Sigmoid colon (tissue), 7 donors: ENCODE measurements around the gene ADGRG6. TPM values are rescaled to one million over a fixed set of nuclear protein-coding genes. Genes with fewer than 3 reads are reported as not detected.

Experiments used
- DNase-seq: peaks from one replicate; pipeline ENCODE4 v3.0.0-alpha.2; 2019
- H3K27ac ChIP-seq, 4 donors: fragments of 200-600 bp; sonication (generic); one replicate each; pipeline ENCODE4 v1.5.1; 2016 to 2019; ENCODE audit warnings: mild to moderate bottlenecking in 1 of 4
- H3K27me3 ChIP-seq, 3 donors: fragments of 200-600 bp; sonication (generic); one replicate each; pipeline ENCODE4 v1.5.1; 2019; ENCODE audit warnings: mild to moderate bottlenecking in 1 of 3
- H3K36me3 ChIP-seq, 4 donors: fragments of 200-600 bp; sonication (generic); one replicate each; pipeline ENCODE4 v1.5.1; 2016 to 2019
- H3K4me1 ChIP-seq, 4 donors: fragments of 200-600 bp; sonication (generic); one replicate each; pipeline ENCODE4 v1.5.1; 2017 to 2019
- H3K4me3 ChIP-seq, 4 donors: fragments of 200-600 bp; sonication (generic); one replicate each; pipeline ENCODE4 v1.5.1; 2017 to 2019; ENCODE audit warnings: mild to moderate bottlenecking in 2 of 4, moderate library complexity in 1 of 4
- H3K9me3 ChIP-seq, 4 donors: fragments of 200-600 bp in 3 of 4; sonication (generic) in 3 of 4; one replicate each; pipeline versions ENCODE4 v1.5.1 to v1.6.1; 2013 to 2019
- CTCF ChIP-seq, 4 experiments: fragments of 450-650 bp in 3 of 4; fragments of 200-600 bp in 1 of 4; IDR thresholded peaks; one replicate each; pipeline ENCODE4 v1.5.1; 2016 to 2019; ENCODE audit warnings: antibody characterized with exemption in 4 of 4, mild to moderate bottlenecking in 3 of 4, moderate library complexity in 2 of 4
- EP300 ChIP-seq, 4 donors: sonication (generic); formaldehyde crosslinking; IDR thresholded peaks; one replicate each; pipeline ENCODE4 v1.6.1; 2017; ENCODE audit warnings: antibody characterized with exemption in 4 of 4
- POLR2A ChIP-seq, 2 donors: fragments of 450-650 bp; IDR thresholded peaks; one replicate each; pipeline ENCODE4 v1.6.1; 2016; ENCODE audit warnings: antibody characterized with exemption in 2 of 2, mild to moderate bottlenecking in 2 of 2, moderate library complexity in 2 of 2
- POLR2AphosphoS5 ChIP-seq, 4 donors: sonication (generic); formaldehyde crosslinking; IDR thresholded peaks; one replicate each; pipeline ENCODE4 v1.6.1; 2017; ENCODE audit warnings: antibody characterized with exemption in 4 of 4
- WGBS, 2 donors: extraction: QIAGEN DNeasy Blood & Tissue Kit; methylation state at CpG; one replicate each; pipeline ENCODE4 v1.1.7; 2013; 5-methylcytosine and 5-hydroxymethylcytosine counted together
- intact Hi-C: fragments of 100-400 bp; cut with DNase I; formaldehyde crosslinking; loops from one replicate; pipeline ENCODE4 v1.15.1; 2023
- polyA plus RNA-seq, 3 donors: library from polyadenylated mRNA; stranded (reverse); fragments of 200-250 nt; gene quantifications; one replicate each; pipeline ENCODE4 v1.2.3, GENCODE V29; 2013
- total RNA-seq, 4 donors: library from RNA; depleted of rRNA; stranded (reverse); fragments of >200 nt; gene quantifications; one replicate each; pipeline ENCODE4 v1.1.0, GENCODE V29; 2016
- donor health status: healthy with polysubstance abuse.
- donor health status: Bipolar disorder and iron deficiency.
- donor health status: healthy.

The ADGRG6 gene
- total and polyA plus RNA-seq, 7 donors, result 0.60 to 17.6 (median 12.6) TPM

- DNase-seq, result no peak
- H3K4me3 ChIP-seq, result no peak overlapping the region
- intact Hi-C loops, result no loop called here
- TF ChIP-seq EP300 (IDR thresholded peaks at IDR 0.05) (no peak), CTCF (IDR thresholded peaks at IDR 0.05) (no peak), POLR2A (IDR thresholded peaks at IDR 0.05) (no peak), POLR2AphosphoS5 (IDR thresholded peaks at IDR 0.05) (no peak)
- H3K27ac ChIP-seq, result no peak overlapping the region
- no peaks in the 10 kb centered on the region for H3K36me3 ChIP-seq
- H3K27me3 ChIP-seq, result no peaks in the 10 kb centered on the region
- no peaks in the 10 kb centered on the region for H3K9me3 ChIP-seq
- H3K4me1 ChIP-seq, result no peaks in the 10 kb centered on the region
- 68 to 85% methylated on average over 3 of the region's 3 CpGs for WGBS, 2 donors
Measured at GRCh38 chr6:142260748-142261147, 41.1 kb upstream of the ADGRG6 start.

- Histone ChIP-seq H3K27ac (no peak overlapping the region), H3K9me3 (no peaks in the 10 kb centered on the region), H3K27me3 (no peaks in the 10 kb centered on the region), H3K36me3 (no peaks in the 10 kb centered on the region), H3K4me1 (no peaks in the 10 kb centered on the region), H3K4me3 (no peak overlapping the region)
- no peak for DNase-seq
- TF ChIP-seq CTCF (IDR thresholded peaks at IDR 0.05), result no peak
- no peak for TF ChIP-seq EP300 (IDR thresholded peaks at IDR 0.05)
- no peak for TF ChIP-seq POLR2AphosphoS5 (IDR thresholded peaks at IDR 0.05)
- no peak for TF ChIP-seq POLR2A (IDR thresholded peaks at IDR 0.05)
- intact Hi-C loops, result no loop called here
Measured at GRCh38 chr6:142262231-142262630, 39.6 kb upstream of the ADGRG6 start.

- H3K27me3 ChIP-seq, result no peaks in the 10 kb centered on the region
- WGBS, 2 donors, result 19 to 80% methylated on average over 1 of the region's 1 CpG
- no peak overlapping the region for H3K27ac ChIP-seq
- intact Hi-C loops, result no loop called here
- H3K9me3 ChIP-seq, result no peaks in the 10 kb centered on the region
- H3K4me1 ChIP-seq, result no peaks in the 10 kb centered on the region
- no peak for DNase-seq
- TF ChIP-seq EP300 (IDR thresholded peaks at IDR 0.05), result no peak
- no peak for TF ChIP-seq POLR2AphosphoS5 (IDR thresholded peaks at IDR 0.05)
- TF ChIP-seq CTCF (IDR thresholded peaks at IDR 0.05), result no peak
- no peak for TF ChIP-seq POLR2A (IDR thresholded peaks at IDR 0.05)
- H3K36me3 ChIP-seq, result no peaks in the 10 kb centered on the region
- no peak overlapping the region for H3K4me3 ChIP-seq
Measured at GRCh38 chr6:142265476-142265875, 36.3 kb upstream of the ADGRG6 start.

- H3K27ac ChIP-seq, result no peak overlapping the region
- H3K9me3 ChIP-seq, result no peaks in the 10 kb centered on the region
- intact Hi-C loops, result no loop called here
- 86 to 90% methylated on average over 4 of the region's 4 CpGs for WGBS, 2 donors
- no peak for DNase-seq
- no peaks in the 10 kb centered on the region for H3K27me3 ChIP-seq
- H3K4me3 ChIP-seq, result no peak overlapping the region
- no peaks in the 10 kb centered on the region for H3K36me3 ChIP-seq
- H3K4me1 ChIP-seq, result no peaks in the 10 kb centered on the region
- TF ChIP-seq EP300 (IDR thresholded peaks at IDR 0.05), result no peak
Measured at GRCh38 chr6:142266060-142266459, 35.7 kb upstream of the ADGRG6 start.

GRCh38 chr6:142271476-142271875 lies 30.3 kb upstream of the ADGRG6 start:
- WGBS, 2 donors, result 72 to 90% methylated on average over 1 of the region's 1 CpG
- intact Hi-C loops, result no loop called here
- DNase-seq, result no peak

More at GRCh38 chr6:142271476-142271875, 30.3 kb upstream of the ADGRG6 start:
- no peak for TF ChIP-seq POLR2AphosphoS5 (IDR thresholded peaks at IDR 0.05)
- no peak for TF ChIP-seq POLR2A (IDR thresholded peaks at IDR 0.05)
- TF ChIP-seq CTCF (IDR thresholded peaks at IDR 0.05), result no peak
- TF ChIP-seq EP300 (IDR thresholded peaks at IDR 0.05), result no peak
- no peaks in the 10 kb centered on the region for H3K36me3 ChIP-seq
- no peaks in the 10 kb centered on the region for H3K27me3 ChIP-seq
- H3K4me3 ChIP-seq, result no peak overlapping the region
- no peaks in the 10 kb centered on the region for H3K9me3 ChIP-seq
- H3K4me1 ChIP-seq, result no peaks in the 10 kb centered on the region
- no peak overlapping the region for H3K27ac ChIP-seq
